ENCODE measurements around the gene TMEM121.
"Not testable (repeated sequence)": the region's sequence is repeated elsewhere in the genome, so short reads cannot be mapped to it uniquely, and the experiment has no call there.

Gene TMEM121

DNA sequence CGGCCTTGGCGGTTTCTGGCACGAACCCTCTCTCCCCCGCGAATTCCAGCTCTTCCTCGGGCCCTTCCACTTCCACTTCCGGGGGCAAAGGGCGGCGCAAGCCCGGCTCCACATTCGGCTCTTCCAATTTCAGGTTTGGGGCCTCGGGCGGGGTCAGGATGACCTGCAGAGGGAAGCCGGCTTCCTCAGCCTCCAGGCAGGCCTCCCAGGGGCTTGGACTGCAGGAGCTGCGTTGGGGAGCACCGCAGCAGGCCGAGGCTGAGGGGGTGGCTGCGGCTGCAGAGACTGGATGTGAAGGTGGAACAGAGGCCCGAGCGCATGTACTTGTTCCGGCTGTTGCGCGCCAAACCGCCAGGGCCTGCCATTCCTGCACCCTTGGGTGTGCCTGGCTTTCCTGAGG lies 20.7 kb downstream of the TMEM121 start:
- DNase-seq (ENCODE audit: low read depth in 2 of 2), result not testable (repeated sequence)

DNA sequence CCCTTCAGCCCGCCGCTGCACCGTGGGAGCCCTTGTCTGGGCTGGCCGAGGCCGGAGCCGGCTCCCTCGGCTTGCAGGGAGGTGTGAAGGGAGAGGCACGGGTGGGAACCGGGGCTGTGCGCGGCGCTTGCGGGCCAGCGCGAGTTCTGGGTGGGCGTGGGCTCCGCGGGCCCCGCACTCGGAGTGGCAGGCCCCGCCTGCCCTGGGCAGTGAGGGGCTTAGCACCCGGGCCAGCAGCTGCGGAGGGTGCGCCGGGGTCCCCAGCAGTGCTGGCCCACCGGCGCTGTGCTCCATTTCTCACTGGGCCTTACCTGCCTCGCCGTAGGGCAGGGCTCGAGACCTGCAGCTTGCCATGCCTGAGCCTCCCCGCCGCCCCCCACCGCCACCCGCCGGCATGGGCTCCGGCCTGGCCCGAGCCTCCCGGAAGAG lies 21.4 kb downstream of the TMEM121 start:
- DNase-seq (ENCODE audit: low read depth in 2 of 2), result no peak

DNA sequence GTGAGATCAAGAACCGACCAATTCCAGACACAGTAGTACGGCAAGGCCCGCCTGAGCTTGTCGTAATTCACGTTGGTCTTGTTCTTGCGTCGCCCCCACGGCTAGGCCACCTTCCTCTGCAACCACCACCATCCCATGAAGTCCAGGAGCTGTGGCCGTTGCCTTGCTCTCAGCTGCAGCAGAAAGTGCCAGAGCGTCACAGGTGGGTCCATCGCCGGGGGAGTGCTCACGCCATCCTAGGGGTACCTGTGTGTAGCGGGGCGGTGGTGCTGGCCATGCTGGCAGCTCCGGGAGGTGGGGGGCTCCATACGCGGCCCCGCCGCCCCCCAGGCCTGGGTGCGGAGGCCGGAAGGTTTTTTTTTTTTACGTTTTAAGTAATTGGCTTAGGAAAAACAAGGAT lies 23.1 kb downstream of the TMEM121 start:
- no peak for DNase-seq (ENCODE audit: low read depth in 2 of 2)

DNA sequence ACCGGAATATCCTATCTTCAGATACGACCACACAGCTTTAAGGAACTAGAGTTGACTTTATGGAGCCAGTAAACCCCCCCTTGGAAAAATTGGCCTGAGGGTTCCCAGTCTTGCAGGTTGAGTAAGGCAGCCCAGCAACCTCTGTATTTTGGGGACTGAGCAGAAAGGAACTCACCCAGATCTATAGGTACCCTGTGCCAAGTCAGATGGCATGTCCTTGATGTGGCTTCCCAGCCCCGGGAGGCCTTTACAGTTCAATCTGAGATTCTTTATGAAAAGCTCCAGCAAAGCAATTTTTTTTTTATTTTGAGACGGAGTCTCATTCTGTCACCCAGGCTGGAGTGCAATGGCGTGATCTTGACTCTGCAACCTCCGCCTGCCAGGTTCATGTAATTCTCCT lies 27.6 kb downstream of the TMEM121 start:
- DNase-seq (ENCODE audit: low read depth in 2 of 2), result no peak

DNA sequence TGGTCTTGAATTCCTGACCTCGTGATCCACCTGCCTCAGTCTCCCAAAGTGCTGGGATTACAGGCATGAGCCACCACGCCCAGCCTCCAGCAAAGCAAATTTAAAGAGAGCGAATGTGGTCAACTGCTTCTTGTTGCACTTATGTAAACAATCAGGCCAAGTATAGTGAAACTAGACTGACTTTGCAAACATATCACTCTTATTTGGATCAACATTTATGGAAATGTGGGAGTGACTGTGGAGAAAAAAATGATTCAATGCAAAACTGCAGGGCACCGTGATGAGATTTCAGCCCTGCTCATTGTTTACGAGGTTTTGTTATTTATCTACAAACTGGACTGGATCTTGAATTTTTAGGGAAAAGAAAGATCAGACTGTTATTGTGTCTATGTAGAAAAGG lies 28.1 kb downstream of the TMEM121 start:
- DNase-seq (ENCODE audit: low read depth in 2 of 2), result no peak

DNA sequence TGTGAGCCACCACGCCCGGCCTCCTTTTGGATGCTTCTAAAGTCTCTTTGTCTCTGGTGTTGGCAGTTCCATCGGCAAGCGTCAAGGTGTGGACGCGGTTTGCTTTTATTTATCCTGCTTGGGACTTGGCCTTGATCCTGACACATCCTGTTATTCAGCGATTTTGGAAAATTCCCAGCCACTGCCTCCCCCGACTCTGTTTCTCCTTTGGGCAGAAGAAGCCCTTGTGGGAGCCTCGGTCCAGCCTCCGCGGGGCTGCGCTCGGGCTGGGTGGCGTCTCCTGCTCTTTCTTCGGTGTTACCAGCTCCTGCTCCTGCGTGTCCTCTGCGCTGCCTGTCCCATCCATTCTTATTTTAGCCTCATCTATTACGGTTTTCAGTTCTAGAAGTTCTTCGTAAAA lies 31.3 kb downstream of the TMEM121 start:
- DNase-seq (ENCODE audit: low read depth in 2 of 2), result not testable (repeated sequence)

DNA sequence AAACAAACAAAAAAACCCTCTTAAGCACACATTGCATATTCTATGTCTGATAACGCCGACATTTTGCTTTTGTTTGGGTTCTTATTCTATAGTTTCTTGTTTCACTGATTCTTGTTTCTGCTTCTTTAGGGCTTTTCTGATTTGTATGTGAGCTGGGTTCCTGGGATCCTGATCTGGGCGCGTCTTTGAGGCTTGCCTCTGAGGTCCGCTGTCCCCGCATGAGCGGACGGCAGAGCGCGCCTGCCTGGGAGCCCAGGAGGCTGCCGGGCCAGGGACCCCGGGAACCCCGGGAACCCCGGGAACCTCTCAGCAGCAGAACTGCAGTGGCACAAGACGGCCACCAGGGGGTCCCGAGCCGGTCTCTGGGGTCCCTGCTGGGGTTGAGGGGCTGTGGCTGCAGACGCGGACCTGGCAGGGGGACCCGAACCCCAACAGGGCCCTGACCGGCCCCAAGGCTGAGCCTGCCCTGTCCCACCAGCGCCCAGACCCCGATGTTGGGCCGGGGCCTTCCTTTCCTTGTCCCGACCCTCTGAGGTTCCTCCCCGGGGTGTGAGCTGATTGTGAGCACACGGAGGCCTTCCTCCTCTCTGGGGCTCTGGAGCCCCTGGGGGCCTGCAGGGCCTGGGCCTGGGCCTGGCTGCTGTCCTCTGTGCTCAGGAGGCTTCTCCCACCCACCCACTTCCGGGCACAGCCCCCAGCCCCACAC lies 32.2 kb downstream of the TMEM121 start:
- not testable (repeated sequence) for DNase-seq (ENCODE audit: low read depth in 2 of 2)

DNA sequence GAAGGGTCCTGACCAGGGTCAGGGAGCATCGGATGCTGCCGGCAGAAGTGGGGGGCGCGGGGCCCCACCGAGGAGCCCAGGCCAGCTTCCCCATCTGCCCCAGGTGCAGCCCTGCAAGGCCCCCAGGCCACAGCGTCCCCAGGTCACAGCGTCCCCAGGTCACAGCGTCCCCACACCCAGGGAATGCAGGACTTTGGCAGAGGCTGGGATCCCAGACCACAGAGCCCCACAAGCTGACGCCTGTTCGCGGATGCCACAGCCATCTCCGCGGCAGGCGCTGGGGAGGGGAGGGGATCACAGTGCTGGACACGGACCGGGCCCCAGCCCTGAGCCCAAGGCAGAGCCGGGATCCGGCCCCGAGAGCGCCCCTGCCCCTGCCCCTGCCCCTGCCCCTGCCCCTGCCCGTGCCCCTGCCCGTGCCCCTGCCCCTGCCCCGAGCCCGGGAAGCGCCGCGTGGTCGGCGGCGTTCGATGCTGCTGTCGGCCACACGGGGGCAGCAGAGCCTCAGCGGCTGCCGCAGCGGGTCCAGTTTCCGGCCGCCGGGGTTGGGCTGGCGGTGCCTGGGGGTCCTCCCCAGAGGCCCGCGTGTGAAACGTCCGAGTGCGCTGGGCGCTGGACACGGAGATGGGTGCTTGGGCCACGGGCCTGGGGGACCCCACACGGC lies 33.1 kb downstream of the TMEM121 start:
- not testable (repeated sequence) for DNase-seq (ENCODE audit: low read depth in 2 of 2)

DNA sequence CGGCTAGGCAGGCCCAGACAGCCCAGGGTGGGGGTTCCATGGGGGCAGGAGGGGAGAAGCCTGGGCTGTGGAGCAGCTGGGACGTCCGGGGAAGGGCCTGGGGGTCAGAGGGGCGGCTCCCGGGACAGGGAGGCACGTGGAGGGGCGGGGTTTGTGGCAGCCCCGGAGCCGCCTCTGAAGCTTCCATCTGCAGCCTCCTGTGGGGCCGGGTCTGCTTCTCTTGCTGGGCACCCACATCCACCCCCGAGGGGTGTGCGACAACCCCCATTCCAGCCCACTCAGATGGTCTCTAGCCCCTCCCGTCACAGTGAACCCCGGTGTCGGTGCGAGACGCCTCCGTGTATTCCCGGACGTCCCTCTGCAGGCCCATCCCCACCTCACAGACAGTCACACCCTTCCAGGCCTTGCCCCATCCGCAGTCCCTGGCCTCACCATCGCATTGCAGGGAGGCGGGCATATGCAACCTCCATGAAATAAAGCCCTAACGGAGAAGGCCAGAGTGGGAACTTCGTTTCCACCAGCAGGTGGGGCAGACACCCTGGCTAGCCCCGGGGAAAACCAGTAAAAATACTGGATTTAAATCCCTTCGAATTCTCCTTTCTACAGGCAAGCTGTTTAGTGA lies 33.8 kb downstream of the TMEM121 start:
- DNase-seq (ENCODE audit: low read depth in 2 of 2), result not testable (repeated sequence)

DNA sequence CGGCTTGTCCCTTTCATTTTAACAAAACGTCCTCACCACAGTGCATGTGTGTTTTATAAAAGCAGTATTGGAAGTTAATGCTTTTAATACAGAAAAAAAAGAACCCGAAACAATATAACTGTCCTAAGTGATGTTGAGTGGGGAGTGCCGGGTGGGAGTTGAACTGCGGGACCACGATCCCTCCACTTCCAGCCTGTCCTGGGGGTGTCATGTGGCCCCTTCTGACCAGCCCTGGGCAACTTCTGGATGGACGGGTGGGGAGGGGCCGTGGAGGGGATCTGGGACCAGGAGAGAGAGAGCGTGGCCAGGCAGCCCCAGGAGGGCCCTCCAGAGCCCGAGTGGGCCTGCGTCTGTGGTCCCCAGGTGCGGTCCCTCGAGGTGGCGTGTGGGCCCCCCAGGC lies 35.0 kb downstream of the TMEM121 start:
- DNase-seq (ENCODE audit: low read depth in 2 of 2), result not testable (repeated sequence)

DNA sequence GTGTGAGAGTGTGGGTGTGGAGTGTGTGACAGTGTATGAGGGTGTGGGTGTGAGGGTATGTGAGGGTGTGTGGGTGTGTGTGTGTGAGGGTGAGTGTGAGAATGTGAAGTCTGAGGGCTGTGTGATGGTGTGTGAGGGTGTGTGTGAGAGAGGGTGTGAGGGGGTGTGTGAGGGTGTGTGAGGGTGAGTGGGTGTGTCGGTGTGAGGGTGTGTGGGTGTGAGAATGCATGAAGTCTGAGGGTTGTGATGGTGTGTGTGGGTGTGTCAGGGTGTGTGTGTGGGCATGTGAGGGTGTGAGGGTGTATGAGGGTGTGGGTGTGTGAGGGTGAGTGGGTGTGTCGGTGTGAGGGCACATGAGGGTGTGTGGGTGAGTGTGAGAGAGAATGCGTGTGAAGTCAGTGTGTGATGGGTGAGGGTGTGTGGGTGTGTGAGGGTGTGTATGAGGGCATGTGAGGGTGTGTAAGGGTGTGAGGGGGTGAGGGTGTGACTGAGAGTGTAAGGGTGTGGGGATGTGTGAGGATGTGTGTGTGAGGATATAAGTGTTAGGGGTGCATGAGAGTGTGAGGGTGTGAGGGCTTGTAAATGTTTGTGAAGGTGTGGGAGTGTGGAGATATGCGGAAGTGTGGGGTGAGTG lies 36.4 kb downstream of the TMEM121 start:
- no peak for DNase-seq (ENCODE audit: low read depth in 2 of 2)

DNA sequence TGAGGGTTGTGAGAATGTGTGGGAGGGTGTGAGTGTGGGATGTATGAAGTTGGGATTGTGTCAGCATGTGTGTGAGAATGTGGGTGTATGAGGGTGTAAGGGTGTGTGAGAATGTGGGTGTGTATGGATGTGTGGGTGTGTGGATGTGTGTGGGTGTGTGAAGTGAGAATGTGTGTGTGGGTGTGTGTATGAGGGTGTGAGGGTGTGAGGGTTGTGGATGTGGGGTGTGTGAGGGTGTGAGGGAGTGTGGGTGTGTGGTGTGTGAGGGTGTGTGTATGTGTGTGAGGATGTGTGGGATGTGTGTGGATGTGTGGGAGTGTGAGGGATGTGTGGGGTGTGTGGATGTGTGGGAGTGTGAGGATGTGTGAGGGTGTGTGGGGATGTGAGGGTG lies 37.0 kb downstream of the TMEM121 start:
- DNase-seq (ENCODE audit: low read depth in 2 of 2), result no peak

DNA sequence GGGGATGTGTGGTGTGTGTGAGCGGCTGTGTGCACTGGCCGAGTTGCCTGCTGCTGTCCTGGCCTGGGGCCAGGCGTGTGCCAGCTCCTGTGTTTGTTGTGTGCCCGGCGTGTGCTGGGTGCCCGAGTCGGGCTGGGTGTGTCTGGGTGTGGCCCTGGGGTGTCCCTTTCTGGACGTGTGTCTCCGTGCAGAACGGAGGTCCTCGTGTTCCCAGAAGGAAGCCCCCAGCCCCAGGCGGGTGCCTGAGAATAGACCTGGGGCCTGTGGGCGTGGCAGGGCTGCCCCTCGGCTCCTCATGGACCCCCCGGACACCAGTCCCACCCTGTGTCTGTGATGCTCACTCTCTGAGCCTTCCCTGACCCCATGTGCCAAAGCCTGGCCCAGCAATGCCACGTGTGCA lies 38.2 kb downstream of the TMEM121 start:
- not testable (repeated sequence) for DNase-seq (ENCODE audit: low read depth in 2 of 2)

DNA sequence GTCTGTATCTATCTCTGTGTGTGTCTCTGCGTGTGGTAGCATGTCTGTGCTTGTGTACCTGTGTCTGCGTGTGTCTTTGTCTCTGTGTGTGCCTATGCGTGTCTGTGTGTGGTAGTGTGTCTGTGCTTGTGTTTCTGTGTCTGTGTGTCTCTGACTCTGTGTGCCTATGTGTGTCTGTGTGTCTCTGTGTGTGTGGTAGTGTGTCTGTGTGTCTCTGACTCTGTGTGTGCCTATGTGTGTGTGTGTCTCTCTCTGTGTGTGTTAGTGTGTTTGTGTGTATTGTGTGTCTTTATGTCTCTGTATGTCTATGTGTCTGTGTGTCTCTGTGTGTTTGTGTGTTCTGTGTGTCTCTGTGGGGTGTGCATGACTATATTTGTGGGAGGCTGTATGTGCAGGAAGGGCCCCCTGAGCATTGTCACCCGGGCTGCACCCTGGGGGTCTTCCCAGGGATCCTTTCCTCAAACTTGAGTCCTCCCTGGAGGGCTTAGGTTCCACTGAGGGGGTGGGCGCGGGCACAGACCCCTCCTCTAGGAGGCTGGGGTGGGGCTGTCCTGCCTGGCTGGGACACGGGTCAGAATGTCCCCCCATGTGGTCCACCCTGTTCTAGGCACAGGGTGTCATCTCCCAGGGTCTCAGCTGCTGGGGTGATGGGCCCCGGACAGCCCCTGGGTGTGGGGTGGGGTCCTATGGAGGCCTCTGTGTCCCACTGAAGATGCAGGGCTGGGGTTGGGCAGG lies 39.0 kb downstream of the TMEM121 start:
- not testable (repeated sequence) for DNase-seq (ENCODE audit: low read depth in 2 of 2)

DNA sequence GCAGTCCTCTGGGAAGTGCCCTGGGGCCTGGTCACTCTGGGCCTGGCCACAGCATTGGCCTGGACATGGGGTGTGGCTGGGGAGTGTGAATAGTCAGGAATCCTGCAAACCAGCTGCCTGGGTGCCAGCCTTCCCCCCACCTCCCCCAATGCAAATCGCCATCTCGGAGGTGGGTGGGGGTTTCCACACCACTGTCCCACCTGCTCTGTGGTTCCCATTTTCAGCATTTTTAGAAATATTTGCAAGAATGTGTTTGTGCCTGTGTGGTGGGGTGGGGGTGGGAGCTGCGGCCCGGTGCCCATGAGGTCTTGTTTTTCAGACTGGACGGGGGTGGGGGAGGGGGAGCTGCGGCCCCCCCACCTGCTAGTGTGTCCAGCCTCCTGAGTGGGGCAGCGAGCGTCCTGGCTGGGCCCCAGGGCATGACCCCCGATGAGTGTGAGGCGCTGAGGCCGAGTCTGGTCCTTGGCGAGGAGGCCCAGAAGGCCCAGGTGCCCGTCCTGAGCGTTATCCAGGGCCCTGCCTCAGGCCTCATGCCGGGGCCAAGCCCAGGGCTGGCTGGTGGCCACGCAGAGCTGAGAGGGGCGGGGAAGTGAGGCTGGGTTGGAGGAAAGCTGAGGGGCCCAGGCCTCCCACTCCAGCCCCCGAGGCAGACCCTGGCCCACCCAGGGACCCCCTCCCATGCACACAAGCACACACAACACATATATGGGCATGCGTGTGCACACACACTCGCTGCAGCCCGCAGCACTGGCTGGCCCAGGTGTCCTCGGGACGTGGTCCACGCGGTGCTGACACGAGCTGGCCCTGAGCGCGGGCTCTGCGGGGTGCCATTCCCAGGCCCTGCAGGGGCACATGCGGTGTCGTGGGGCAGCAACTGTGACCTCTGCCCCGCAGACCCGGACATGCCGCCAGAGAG lies 40.1 kb downstream of the TMEM121 start:
- not testable (repeated sequence) for DNase-seq (ENCODE audit: low read depth in 2 of 2)

DNA sequence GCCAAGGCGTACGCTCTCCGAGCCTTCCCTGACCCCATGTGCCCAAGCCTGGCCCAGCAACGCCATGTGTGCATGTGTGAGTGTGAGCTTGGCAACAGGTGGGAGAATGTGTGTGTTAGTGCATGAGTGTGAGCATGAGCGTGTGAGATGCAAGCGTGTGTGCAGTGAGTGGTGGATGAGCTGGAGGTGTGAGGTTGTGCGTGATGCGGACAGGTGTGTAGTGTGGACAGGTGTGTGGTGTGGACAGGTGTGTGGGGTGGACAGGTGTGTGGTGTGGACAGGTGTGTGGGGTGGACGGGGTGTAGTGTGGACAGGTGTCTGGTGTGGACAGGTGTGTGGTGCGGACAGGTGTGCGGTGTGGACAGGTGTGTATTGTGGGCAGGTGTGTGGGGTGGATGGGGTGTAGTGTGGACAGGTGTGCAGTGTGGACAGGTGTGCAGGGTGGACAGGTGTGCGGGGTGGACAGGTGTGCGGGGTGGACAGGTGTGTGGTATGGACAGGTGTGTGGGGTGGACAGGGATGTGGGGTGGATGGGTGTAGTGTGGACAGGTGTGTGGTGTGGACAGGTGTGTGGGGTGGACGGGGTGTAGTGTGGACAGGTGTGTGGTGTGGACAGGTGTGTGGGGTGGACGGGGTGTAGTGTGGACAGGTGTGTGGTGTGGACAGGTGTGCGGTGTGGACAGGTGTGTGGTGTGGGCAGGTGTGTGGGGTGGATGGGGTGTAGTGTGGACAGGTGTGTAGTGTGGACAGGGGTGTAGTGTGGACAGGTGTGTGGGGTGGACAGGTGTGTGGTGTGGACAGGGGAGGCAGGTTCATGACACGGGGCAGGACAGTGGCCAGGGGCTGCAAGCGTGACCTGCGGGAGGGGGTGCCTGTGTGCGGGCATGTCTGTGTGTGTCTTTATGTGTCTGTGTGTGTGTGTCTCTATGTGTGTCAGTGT lies 41.1 kb downstream of the TMEM121 start:
- DNase-seq (ENCODE audit: low read depth in 2 of 2), result not testable (repeated sequence)

DNA sequence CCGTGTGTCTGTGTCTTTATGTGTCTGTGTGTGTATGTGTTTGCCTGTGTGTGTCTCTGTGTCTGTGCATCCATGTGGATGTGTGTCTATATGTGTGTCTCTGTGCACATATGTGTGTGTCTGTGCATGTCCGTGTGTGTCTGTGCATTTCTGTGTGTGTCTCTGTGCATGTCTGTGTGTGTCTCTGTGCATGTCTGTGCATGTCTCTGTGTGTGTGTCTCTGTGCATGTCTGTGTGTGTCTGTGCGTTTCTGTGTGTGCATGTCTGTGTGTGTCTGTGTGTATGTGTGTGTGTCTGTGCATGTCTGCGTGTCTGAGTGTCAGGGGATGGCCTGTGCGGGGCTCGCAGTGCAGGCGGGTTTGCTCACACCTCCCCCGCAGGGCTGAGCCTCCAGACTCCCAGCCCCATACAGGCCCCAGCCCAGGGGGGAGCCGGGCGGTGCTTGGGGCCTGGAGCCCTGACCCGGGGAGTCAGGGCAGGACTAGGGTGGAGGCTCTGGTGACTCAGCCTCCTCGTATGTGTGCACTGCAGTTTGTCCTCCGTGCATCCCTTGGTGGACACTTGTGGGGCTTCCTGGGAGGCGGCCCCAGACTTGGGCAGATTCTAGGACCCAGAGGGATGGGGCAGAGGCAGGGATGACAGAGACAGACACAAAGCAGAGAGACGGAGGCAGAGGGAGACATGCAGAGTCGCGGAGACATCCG lies 41.9 kb downstream of the TMEM121 start:
- not testable (repeated sequence) for DNase-seq (ENCODE audit: low read depth in 2 of 2)

DNA sequence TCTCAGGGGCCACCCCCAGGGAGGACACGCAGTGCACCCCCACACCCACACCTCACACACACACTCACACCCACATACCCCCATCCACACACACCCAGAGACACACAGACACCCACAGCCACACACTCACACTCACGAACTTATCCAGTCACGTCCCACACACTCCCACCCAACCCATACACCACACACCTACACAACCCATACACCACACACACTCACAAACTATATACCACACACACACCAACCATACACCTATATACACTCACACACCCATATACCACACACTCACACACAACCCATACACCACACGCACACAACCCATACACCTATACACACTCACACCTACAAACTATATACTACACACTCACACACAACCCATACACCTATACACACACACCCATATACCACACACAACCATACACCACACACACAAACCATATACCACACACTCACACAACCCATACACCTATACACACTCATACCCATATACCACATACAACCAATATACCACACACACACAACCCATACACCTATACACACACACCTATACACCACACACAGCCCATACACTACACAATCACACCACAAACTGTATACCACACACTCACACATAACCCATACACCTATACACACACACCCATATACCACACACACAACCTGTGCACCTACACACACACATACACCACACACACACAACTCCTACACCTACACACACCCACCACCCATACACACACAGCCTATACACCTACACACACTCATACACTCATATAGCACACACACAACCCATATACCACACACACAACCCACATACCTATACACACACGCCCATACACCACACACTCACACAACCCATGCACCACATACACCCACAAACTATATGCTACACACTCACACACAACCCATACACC lies 42.7 kb downstream of the TMEM121 start:
- DNase-seq (ENCODE audit: low read depth in 2 of 2), result no peak
